IPS DF 19.7 (cell line): Measurements from ENCODE around the gene GRAMD4.

Experiments
- DNase-seq: peaks from one replicate; pipeline ENCODE4 v3.0.0-alpha.2; 2013; ENCODE audit warnings: low read depth, low spot score

GRAMD4 gene

GRCh38 chr22:46719921-46720320 lies 99.7 kb downstream of the GRAMD4 start:
- no peak for DNase-seq

- no peak for DNase-seq
These were observed 101.4 kb downstream of the GRAMD4 start for GRCh38 chr22:46721501-46722085.

GRCh38 chr22:46723882-46724281 lies 103.7 kb downstream of the GRAMD4 start:
- DNase-seq, result no peak

GRCh38 chr22:46725096-46725495 lies 104.9 kb downstream of the GRAMD4 start:
- DNase-seq, result no peak

GRCh38 chr22:46726066-46726985 lies 106.1 kb downstream of the GRAMD4 start:
- DNase-seq, result no peak

- no peak for DNase-seq
These were observed 106.8 kb downstream of the GRAMD4 start for GRCh38 chr22:46726986-46727317.

GRCh38 chr22:46727813-46728364 lies 107.7 kb downstream of the GRAMD4 start:
- no peak for DNase-seq

- no peak for DNase-seq
These were observed 108.3 kb downstream of the GRAMD4 start for GRCh38 chr22:46728470-46728869.
